Mammary epithelial cell (primary cell): ENCODE results near the gene ZMIZ1.

Experiments used
- CTCF ChIP-seq, 2 donors: IDR thresholded peaks in 1 of 2; conservative IDR thresholded peaks in 1 of 2; 2 replicates each; pipeline ENCODE4 v1.5.1; 2011 to 2012; ENCODE audit warnings: inconsistent platforms in 2 of 2, low read length in 2 of 2, mild to moderate bottlenecking in 2 of 2, control low read depth in 1 of 2, low read depth in 1 of 2; ENCODE audit not compliant: insufficient read depth in 1 of 2; ENCODE audit errors: extremely low read depth in 1 of 2
- EZH2 ChIP-seq: IDR thresholded peaks from 2 replicates; pipeline ENCODE4 v1.6.1; 2012; ENCODE audit warnings: low read length, inconsistent platforms, borderline replicate concordance

- TF ChIP-seq CTCF (conservative IDR thresholded peaks at IDR 0.05 in 1 of 2, IDR thresholded peaks at IDR 0.05 in 1 of 2; ENCODE audit: extremely low read depth in 1 of 2, insufficient read depth in 1 of 2, low read depth in 1 of 2, low read length in 2 of 2) (no peak), EZH2 (no peak)
Observed at GRCh38 chr10:79256264-79256806, 187.6 kb downstream of the ZMIZ1 start.
